ENCODE measurements around the gene TSNAX.

TSNAX gene

GRCh38 chr1:231518485-231519034 lies 9.9 kb upstream of the TSNAX start:
- H3K4me3 ChIP-seq (ENCODE audit: low read depth, low read length) = no peak overlapping the region

GRCh38 chr1:231519166-231519565 lies 9.3 kb upstream of the TSNAX start:
- H3K4me3 ChIP-seq (ENCODE audit: low read depth, low read length) = no peak overlapping the region

GRCh38 chr1:231522038-231522437 lies 6.4 kb upstream of the TSNAX start:
- H3K4me3 ChIP-seq (ENCODE audit: low read depth, low read length) = no peak overlapping the region

- H3K4me3 ChIP-seq (ENCODE audit: low read depth, low read length) = no peak overlapping the region
These were observed 5.4 kb upstream of the TSNAX start for GRCh38 chr1:231522931-231523642.

- H3K4me3 ChIP-seq (ENCODE audit: low read depth, low read length) = no peak overlapping the region
These were observed 4.7 kb upstream of the TSNAX start for GRCh38 chr1:231523816-231524215.

GRCh38 chr1:231526536-231526935 lies 1.9 kb upstream of the TSNAX start:
- no peak overlapping the region for H3K4me3 ChIP-seq (ENCODE audit: low read depth, low read length)

GRCh38 chr1:231527586-231528171 lies 790 bp upstream of the TSNAX start:
- H3K4me3 ChIP-seq (ENCODE audit: low read depth, low read length) = peak overlapping the region; percentile 81

GRCh38 chr1:231533240-231533639 lies 4.8 kb downstream of the TSNAX start:
- no peak overlapping the region for H3K4me3 ChIP-seq (ENCODE audit: low read depth, low read length)

GRCh38 chr1:231534703-231535159 lies 6.3 kb downstream of the TSNAX start:
- no peak overlapping the region for H3K4me3 ChIP-seq (ENCODE audit: low read depth, low read length)

GRCh38 chr1:231536099-231536498 lies 7.6 kb downstream of the TSNAX start:
- H3K4me3 ChIP-seq (ENCODE audit: low read depth, low read length) = no peak overlapping the region

- H3K4me3 ChIP-seq (ENCODE audit: low read depth, low read length) = no peak overlapping the region
These were observed 12.4 kb downstream of the TSNAX start for GRCh38 chr1:231540847-231541246.

- no peak overlapping the region for H3K4me3 ChIP-seq (ENCODE audit: low read depth, low read length)
These were observed 13.4 kb downstream of the TSNAX start for GRCh38 chr1:231541842-231542241.

GRCh38 chr1:231544943-231545592 lies 16.6 kb downstream of the TSNAX start:
- no peak overlapping the region for H3K4me3 ChIP-seq (ENCODE audit: low read depth, low read length)

- no peak overlapping the region for H3K4me3 ChIP-seq (ENCODE audit: low read depth, low read length)
These were observed 18.2 kb downstream of the TSNAX start for GRCh38 chr1:231546693-231547092.

GRCh38 chr1:231549733-231550447 lies 21.4 kb downstream of the TSNAX start:
- H3K4me3 ChIP-seq (ENCODE audit: low read depth, low read length) = no peak overlapping the region

GRCh38 chr1:231550448-231550781 lies 21.9 kb downstream of the TSNAX start:
- no peak overlapping the region for H3K4me3 ChIP-seq (ENCODE audit: low read depth, low read length)

- no peak overlapping the region for H3K4me3 ChIP-seq (ENCODE audit: low read depth, low read length)
These were observed 24.9 kb downstream of the TSNAX start for GRCh38 chr1:231553320-231553719.

GRCh38 chr1:231554969-231555368 lies 26.5 kb downstream of the TSNAX start:
- H3K4me3 ChIP-seq (ENCODE audit: low read depth, low read length) = no peak overlapping the region

- no peak overlapping the region for H3K4me3 ChIP-seq (ENCODE audit: low read depth, low read length)
These were observed 28.9 kb downstream of the TSNAX start for GRCh38 chr1:231557411-231557810.

GRCh38 chr1:231557898-231558707 lies 29.6 kb downstream of the TSNAX start:
- no peak overlapping the region for H3K4me3 ChIP-seq (ENCODE audit: low read depth, low read length)

Data from iPS-11a (cell line).